Lower lobe of right lung (tissue), 2 donors: ENCODE measurements around the gene ESPN. TPM values are rescaled to one million over a fixed set of nuclear protein-coding genes. Genes with fewer than 3 reads are reported as not detected.
"Not testable (repeated sequence)": the region's sequence is repeated elsewhere in the genome, so short reads cannot be mapped to it uniquely, and the experiment has no call there.

Experiments used
- ATAC-seq, 2 donors: fragments of 200-7000 bp; cut with Tn5 transposase; one replicate each; pipeline ENCODE4 v1.9.1; 2020 to 2022; ENCODE audit warnings: mild to moderate bottlenecking in 2 of 2, moderate library complexity in 2 of 2
- DNase-seq: peaks from one replicate; pipeline ENCODE4 v3.0.0-alpha.2; 2020
- H3K27ac ChIP-seq: fragments of 200-600 bp; one replicate; pipeline ENCODE4 v1.8.0; 2022
- H3K27me3 ChIP-seq: fragments of 200-600 bp; one replicate; pipeline ENCODE4 v1.8.0; 2022; ENCODE audit warnings: low read depth
- H3K36me3 ChIP-seq: fragments of 200-600 bp; one replicate; pipeline ENCODE4 v1.8.0; 2022; ENCODE audit warnings: mild to moderate bottlenecking
- H3K4me1 ChIP-seq: fragments of 200-600 bp; one replicate; pipeline ENCODE4 v1.8.0; 2022
- H3K4me3 ChIP-seq: fragments of 200-600 bp; one replicate; pipeline ENCODE4 v1.8.0; 2022; ENCODE audit warnings: mild to moderate bottlenecking
- H3K9me3 ChIP-seq: fragments of 200-600 bp; one replicate; pipeline ENCODE4 v1.8.0; 2022
- intact Hi-C: fragments of 100-400 bp; cut with DNase I; formaldehyde crosslinking; loops from one replicate; pipeline ENCODE4 v1.11.0; 2022
- total RNA-seq: library from RNA; stranded (reverse); fragmentation: NEBNext Ultra II Directional; extraction: Animal tissue kit (Norgen Biotek cat#: 25700); gene quantifications from one replicate; pipeline ENCODE4 v1.2.1, GENCODE V29; 2021
- TF ChIP-seq, protein P1 (sequence below): fragments of 200-600 bp; IDR thresholded peaks from one replicate; pipeline ENCODE4 v1.8.0; 2022; ENCODE audit warnings: antibody characterized with exemption, mild to moderate bottlenecking
- donor health status: DM: no; HTN: yes; CAD: no; lungs with severe emphysema.

Gene ESPN
- total RNA-seq, 1 donor from 2014 or later: 8.3 TPM

DNA sequence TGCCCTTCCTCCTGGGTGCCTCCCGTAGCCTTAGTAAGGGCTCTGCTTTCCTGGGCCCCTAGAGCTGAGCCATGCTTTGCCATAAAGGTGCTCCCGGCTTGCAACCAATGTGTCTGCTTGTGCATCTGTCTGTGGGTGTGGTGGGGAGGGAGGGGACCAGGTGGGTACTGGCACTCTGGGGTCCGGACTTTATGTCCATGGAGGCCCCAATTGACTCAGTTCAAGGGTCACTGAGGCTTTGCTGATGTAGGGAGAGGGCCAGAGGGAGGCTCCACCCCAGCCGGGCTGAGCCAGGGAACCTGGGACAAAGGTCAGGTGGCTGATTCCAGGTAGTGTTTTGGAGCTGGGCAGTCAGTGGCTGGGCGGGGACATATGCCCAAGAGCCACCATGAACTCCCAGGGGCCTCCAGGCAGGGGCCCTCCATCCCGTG, 26.4 kb downstream of the ESPN start:
- H3K4me1 ChIP-seq: no peaks in the 10 kb centered on the region
- no peak for ATAC-seq
- H3K27ac ChIP-seq: no peak overlapping the region
- DNase-seq: no peak
- peaks cover 83% of the 10 kb centered on the region for H3K27me3 ChIP-seq
- no peak overlapping the region for H3K4me3 ChIP-seq
- no peaks in the 10 kb centered on the region for H3K9me3 ChIP-seq
- TF ChIP-seq, protein P1, sequence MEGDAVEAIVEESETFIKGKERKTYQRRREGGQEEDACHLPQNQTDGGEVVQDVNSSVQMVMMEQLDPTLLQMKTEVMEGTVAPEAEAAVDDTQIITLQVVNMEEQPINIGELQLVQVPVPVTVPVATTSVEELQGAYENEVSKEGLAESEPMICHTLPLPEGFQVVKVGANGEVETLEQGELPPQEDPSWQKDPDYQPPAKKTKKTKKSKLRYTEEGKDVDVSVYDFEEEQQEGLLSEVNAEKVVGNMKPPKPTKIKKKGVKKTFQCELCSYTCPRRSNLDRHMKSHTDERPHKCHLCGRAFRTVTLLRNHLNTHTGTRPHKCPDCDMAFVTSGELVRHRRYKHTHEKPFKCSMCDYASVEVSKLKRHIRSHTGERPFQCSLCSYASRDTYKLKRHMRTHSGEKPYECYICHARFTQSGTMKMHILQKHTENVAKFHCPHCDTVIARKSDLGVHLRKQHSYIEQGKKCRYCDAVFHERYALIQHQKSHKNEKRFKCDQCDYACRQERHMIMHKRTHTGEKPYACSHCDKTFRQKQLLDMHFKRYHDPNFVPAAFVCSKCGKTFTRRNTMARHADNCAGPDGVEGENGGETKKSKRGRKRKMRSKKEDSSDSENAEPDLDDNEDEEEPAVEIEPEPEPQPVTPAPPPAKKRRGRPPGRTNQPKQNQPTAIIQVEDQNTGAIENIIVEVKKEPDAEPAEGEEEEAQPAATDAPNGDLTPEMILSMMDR: no peak
- intact Hi-C loops: no loop called here
- no peaks in the 10 kb centered on the region for H3K36me3 ChIP-seq

DNA sequence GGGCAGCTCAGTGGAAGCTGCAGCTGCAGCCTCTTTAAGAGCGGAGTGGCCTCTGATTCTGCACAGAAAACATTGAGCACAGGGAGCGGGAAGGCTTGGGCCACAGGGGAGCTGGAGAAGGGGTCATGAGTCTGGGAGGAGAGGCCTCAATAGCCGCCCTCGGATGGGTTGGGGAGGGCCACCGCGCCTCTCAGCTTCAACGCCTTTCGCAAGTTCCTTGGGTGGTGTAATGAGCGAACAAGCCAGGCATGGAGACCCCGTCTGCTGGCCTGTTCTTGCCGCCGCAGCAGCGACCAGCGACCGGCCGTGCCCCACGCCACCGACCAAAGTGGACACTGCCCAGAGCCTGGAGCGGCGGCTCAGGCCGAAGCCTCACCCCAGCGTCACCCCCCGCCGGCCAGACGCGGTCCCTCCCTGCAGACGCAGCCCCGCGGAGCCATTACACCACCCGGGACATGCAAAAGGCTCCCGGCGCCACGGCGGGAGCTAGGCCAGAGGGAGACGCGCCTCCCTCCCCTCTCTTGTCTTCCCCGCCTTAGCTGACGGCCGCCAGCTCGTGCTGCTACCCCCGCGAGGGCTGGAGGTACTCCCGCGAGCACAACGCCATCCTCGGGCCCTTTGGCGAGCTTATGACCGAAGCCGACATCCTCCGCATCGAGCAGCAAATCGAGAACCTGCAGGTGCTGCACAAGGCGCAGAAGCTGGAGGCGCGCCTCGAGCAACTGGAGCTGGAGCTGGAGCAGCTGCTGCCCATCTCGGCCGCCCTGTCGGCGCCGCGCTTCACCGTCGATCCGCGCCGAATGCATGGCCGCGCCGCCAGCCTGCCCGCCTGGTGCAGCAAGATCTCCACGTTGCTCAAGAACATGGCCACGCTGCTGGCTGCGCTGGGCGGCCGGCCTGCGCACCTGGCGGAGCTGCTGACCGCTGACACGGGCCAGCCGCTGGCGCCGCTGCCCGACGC, 29.6 kb downstream of the ESPN start:
- ATAC-seq, H3K4me3 ChIP-seq, DNase-seq, intact Hi-C loops, H3K36me3 ChIP-seq, H3K27ac ChIP-seq, H3K9me3 ChIP-seq, H3K4me1 ChIP-seq: not testable (repeated sequence)
- H3K27me3 ChIP-seq: peaks cover 63% of the 10 kb centered on the region

DNA sequence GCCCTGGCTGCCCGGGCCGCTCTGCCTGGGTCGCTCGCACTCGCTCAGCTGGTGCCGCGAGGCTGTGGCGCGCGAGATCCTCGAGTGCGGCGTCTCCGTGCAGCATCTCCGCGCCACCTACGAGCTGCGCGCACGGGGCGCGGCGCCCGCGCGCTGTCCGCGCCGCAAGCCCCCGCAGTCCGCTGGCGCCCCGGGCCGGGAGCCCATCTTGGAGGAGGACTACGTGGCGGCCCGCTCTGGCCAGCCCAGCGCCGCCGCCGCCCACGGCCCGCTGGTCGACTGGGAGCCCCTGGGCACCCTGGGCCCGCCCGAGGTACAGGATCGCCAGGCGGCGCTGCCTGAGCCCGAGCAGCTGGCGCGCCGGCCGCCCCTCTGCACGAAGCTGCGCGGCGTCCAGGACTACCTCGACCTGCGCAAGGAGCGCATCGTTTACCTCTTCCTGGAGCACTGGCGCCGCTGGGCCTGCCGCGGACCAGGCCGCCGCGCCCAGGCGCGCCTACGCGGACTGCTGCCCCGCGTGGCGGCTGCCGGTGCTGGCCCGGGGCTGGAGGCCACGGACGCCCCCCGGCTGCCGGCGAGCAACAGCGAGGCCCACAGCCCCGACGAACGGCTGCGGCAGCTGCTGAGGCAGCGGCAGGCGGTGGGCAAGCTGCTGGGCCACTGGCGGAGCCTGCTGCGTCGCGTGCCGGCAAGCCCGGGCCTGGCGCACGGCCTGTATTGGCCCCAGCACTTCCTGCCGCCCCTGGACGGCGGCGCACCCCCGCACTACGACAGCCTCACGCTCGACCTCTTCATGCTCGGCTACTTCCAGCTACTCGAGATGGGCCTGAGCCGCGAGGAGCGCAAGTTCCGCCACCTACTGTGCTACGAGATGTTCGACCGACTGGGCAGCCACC, 30.5 kb downstream of the ESPN start:
- DNase-seq (no peak), ATAC-seq (peak in 1 of 2 donors; percentile 21)
- Histone ChIP-seq H3K27me3 (peaks cover 53% of the 10 kb centered on the region), H3K4me1 (no peaks in the 10 kb centered on the region), H3K9me3 (no peaks in the 10 kb centered on the region), H3K4me3 (no peak overlapping the region), H3K36me3 (no peaks in the 10 kb centered on the region), H3K27ac (no peak overlapping the region)
- intact Hi-C loops: no loop called here
- TF ChIP-seq, protein P1: no peak

DNA sequence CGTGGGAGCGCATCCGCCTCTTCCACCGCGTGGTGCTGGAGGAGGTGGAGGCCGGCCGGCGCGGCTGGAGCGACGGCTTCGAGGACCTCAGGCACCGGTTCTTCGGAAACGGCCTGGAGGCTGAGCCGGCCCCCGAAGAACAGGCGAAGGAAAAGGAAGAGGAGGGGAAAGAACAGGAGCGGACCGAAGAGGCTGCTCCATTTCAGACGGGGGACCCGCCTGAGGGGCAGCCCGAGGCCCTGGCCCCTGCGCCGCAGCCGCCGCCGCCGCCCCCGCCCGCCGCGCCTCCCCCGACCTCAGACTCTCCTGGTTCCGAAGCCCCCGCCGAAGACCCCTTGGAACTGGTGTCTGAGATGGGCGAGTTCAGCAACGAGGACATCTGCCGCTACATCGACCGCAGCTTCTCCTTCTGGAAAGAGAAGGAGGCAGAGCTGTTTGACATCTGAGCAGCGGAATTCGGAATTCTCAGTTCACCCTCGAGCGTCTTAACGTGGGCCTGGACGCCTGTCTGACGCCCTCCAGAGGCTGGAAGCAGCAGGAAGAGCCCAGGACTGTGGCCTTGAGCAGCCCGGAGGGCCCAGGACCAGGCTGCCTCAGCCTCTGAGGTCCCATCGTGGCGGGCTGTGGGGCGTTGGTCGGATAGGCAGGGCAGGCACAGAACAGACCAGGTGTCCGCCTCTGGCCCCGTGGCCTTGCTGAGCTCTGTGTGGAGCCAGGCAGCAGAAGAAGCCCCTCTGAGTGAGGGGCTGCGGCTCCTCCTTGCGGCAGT, 31.4 kb downstream of the ESPN start:
- not testable (repeated sequence) for H3K4me3 ChIP-seq

DNA sequence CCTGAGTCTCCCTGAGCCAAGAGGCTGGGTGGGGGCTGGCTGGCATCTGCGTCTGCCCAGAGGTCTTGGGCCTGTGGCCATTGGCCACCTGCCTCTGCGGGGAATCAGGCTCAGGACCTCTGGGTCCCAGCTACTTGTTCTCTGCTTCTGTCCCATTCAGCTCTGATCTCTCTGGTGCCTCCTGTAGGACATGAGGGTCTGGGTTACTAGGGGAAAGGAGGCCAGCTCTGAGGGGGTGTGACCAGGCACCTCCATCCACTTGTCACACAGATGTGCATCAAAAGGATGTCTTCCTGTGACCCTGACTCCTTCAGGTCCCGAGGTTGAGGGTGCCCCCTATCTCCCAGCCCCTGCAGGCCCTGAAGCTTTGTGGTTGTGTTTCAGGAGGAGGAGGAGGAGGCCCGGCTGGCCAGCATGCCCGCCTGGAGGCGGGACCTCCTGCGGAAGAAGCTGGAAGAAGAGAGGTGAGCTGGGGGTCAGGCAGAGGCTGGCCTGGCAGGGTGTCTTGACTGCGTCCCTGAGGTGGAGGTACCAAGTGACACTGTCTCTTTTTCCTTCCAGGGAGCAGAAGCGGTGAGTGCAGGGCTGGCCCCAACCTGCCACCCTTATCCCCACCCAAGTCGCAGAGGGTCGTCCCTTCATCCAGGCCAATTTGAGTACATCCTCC, 32.4 kb downstream of the ESPN start:
- intact Hi-C loops: no loop called here
- Histone ChIP-seq H3K4me1 (no peaks in the 10 kb centered on the region), H3K9me3 (no peaks in the 10 kb centered on the region), H3K27ac (no peak overlapping the region), H3K27me3 (peaks cover 54% of the 10 kb centered on the region), H3K4me3 (no peak overlapping the region), H3K36me3 (peaks cover under 1% of the 10 kb centered on the region)
- ATAC-seq: no peak
- TF ChIP-seq, protein P1: no peak
- no peak for DNase-seq

More for the DNA sequence above, 31.4 kb downstream of the ESPN start:
- H3K9me3 ChIP-seq, H3K27ac ChIP-seq, H3K36me3 ChIP-seq, H3K4me1 ChIP-seq, ATAC-seq, intact Hi-C loops, DNase-seq: not testable (repeated sequence)
- H3K27me3 ChIP-seq: peaks cover 56% of the 10 kb centered on the region
